GM13977 (cell line): ENCODE data around the gene FAM209B.

Experiments used
- DNase-seq: peaks from one replicate; pipeline ENCODE4 v3.0.0; 2012; ENCODE audit warnings: low spot score
- in situ Hi-C: fragments of 300-500 bp; cut with MboI; formaldehyde crosslinking; loops from one replicate; pipeline ENCODE4 v1.12.0; 2022; ENCODE audit warnings: low sequenced_read_pairs, low pct_unique_long_range_greater_than_20kb, mixed read lengths, inconsistent platforms; ENCODE audit not compliant: unreplicated experiment
- TF ChIP-seq, protein P1 (sequence below): IDR thresholded peaks from 2 replicates; pipeline ENCODE4 v1.5.1; 2012; ENCODE audit warnings: mild to moderate bottlenecking, control low read depth; ENCODE audit not compliant: insufficient read depth; ENCODE audit errors: extremely low read depth, missing control alignments

Gene FAM209B

DNA sequence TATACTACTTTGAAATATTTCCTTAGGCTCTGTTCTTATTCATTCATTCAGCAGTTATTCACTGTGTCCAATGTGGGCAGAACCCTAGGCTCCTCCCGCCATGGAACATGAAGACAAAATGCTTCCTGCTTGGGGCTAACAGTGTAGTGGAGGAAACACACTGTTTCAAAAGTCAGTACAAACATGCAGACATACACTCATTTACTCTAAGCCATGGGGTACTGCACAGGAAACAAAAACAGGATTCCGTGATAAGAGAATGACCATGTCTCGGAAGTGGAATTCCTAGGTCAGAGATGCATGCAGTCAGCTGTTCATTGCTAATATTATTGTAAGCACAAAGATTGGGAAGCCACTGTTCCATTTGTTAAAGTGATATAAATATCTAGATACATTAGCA lies 26.9 kb upstream of the FAM209B start:
- in situ Hi-C loops: no loop called here
- TF ChIP-seq, protein P1, sequence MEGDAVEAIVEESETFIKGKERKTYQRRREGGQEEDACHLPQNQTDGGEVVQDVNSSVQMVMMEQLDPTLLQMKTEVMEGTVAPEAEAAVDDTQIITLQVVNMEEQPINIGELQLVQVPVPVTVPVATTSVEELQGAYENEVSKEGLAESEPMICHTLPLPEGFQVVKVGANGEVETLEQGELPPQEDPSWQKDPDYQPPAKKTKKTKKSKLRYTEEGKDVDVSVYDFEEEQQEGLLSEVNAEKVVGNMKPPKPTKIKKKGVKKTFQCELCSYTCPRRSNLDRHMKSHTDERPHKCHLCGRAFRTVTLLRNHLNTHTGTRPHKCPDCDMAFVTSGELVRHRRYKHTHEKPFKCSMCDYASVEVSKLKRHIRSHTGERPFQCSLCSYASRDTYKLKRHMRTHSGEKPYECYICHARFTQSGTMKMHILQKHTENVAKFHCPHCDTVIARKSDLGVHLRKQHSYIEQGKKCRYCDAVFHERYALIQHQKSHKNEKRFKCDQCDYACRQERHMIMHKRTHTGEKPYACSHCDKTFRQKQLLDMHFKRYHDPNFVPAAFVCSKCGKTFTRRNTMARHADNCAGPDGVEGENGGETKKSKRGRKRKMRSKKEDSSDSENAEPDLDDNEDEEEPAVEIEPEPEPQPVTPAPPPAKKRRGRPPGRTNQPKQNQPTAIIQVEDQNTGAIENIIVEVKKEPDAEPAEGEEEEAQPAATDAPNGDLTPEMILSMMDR: no peak
- no peak for DNase-seq

DNA sequence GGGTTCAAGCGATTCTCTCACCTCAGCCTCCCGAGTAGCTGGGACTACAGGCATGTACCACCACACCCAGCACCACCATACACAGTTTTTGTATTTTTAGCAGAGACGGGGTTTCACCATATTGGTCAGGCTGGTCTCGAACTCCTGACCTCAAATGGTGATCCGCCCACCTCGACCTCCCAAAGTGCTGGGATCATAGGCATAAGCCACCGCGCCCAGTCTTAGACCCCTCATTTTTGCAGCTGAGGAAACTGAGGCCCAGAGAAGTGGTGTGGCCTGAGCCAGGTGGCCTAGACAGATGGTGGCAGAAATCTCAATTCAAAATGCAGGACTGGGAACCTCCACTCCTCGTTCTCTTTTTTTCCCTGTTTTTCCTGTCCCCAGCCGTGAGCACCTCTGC lies 21.1 kb upstream of the FAM209B start:
- TF ChIP-seq, protein P1: no peak
- no peak for DNase-seq
- in situ Hi-C loops: no loop called here

DNA sequence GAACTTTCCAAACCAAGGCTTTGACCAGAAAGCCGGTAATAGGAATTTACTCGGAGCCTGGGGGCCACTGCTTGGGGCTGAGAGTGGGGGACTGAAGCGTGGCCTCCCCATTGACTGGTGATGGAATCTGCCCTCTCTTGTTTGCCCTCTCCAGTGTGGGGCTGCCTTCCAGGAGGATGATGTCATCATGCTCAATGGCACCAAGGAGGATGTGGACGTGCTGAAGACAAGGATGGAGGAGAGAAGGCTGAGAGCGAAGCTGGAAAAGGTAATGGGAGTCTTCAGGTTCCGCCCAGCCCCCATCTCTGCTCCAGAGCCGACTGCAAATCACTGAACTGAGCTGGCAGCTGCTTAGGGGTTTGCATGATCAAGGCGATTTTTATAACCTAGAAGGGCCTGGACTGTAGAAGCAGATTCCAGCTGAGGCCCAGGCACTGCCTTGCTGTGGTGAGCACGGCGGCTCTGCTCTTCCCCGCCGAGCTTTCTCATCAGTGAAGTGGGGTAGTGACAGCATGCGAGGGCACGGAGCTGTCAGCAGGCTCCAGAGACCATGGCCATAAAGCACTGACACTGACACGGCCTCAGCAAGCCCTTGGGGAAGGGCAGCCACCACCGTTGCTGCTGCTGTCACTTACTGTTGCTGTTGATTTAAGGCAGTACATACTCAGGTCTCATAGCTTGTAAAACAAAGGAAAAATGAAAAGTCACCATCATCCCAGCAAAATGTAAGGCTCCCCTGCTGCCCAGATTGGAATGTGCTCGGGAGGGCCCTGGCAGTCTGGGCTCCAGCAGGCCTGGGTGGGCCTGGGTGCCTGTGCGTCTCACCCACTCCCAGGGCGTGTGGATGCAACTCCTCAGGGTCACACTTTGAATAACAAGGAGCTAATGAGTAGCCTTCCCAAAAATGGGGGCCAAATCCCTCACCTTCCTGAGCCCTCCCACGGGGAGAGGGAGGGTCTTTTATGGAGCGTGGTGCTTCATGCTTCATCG lies 19.6 kb upstream of the FAM209B start:
- no peak for DNase-seq
- TF ChIP-seq, protein P1: no peak
- in situ Hi-C loops: no loop called here

DNA sequence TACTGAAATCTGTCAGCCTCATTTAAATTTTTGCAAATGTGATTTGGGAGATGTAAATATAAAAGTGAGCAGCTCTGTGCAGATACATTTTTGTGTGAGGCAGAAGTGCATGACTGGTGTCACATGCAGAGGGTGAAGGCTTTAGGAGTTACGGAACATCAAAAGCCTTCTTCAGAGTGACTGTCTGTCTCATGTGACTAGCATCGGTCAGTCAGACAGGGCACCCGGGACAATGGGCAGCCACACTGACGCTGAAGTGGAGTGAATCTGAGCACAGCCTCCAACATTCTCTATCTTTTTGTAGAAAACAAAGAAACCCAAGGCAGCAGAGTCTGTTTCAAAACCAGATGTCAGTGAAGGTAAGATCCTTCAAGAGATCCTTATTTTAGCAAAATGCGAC lies 16.4 kb upstream of the FAM209B start:
- no peak for DNase-seq
- TF ChIP-seq, protein P1: no peak
- in situ Hi-C loops: no loop called here

DNA sequence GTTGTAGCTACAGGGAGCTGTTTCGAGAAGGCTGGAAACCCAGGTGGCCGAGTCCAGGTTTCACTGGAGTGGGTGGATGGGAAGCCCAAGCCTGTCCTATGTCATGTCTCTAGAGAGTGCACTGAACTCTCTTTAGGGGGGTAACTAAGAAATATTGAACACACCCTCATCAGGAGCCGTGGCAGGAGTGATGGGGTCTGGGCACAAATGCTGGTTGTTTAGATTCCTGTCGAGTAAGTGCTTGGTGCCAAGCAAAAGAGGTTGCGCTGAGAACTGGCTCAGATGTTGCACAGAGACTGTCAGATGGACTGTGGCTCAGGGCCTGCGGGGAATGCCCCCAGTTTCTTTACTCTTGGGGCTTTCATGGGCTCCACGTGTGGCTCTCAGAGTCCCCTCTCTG lies 15.8 kb upstream of the FAM209B start:
- TF ChIP-seq, protein P1: no peak
- in situ Hi-C loops: no loop called here
- no peak for DNase-seq

DNA sequence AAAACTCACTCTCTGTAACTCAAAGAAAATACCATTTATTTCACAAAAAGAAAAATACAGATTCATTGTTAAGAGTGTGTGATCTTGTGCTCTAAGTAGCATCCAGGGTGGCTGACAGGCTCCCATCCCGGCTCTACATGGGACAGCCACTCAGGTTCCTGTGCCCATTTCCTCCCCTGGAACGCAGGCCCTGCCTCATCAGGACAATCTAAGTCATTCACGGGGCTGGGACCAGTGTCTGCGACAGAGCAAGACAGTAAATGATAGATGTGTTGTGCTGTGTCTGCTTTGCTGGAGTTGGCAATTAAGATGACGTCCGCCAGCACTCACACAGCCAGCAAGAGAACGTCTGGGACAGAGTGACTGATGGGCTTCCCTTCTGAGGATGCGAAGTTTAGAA lies 15.4 kb upstream of the FAM209B start:
- in situ Hi-C loops: no loop called here
- TF ChIP-seq, protein P1: no peak
- DNase-seq: no peak

DNA sequence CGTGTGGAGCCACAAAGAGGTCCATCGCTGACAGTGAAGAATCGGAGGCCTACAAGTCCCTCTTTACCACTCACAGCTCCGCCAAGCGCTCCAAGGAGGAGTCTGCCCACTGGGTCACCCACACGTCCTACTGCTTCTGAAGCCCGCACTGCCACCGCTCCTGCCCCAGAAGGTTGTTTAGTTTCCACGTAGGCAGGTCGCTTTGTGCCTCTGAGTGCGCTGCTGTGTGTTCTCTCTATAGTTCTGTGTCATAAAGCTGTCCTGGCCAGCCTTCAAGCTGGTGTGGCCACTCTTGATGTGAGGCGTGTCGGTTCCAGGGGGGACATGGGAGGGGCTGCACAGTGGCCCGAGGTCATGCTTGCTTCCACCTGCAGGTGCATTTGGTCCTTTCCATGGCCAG lies 14.9 kb upstream of the FAM209B start:
- in situ Hi-C loops: no loop called here
- TF ChIP-seq, protein P1: no peak
- no peak for DNase-seq
